HUES6 (cell line): ENCODE data around the gene FEM1B.

Experiments used
- H3K27ac ChIP-seq: 2 replicates; pipeline ENCODE4 v1.7.0; 2013; ENCODE audit warnings: low read depth, mild to moderate bottlenecking, low read length, inconsistent platforms
- H3K27me3 ChIP-seq: 2 replicates; pipeline ENCODE4 v1.6.1; 2013; ENCODE audit warnings: low read length; ENCODE audit not compliant: control insufficient read depth, insufficient read depth
- H3K36me3 ChIP-seq: 2 replicates; pipeline ENCODE4 v1.6.1; 2013; ENCODE audit warnings: low read length; ENCODE audit not compliant: control insufficient read depth, insufficient read depth
- H3K4me1 ChIP-seq: 2 replicates; pipeline ENCODE4 v1.6.1; 2013; ENCODE audit warnings: low read length; ENCODE audit not compliant: control insufficient read depth, insufficient read depth
- H3K4me3 ChIP-seq: 2 replicates; pipeline ENCODE4 v1.5.1; 2013; ENCODE audit warnings: low read depth, low read length
- H3K9ac ChIP-seq: one replicate; pipeline ENCODE4 v1.6.1; 2013; ENCODE audit warnings: mild to moderate bottlenecking, low read length
- H3K9me3 ChIP-seq: 2 replicates; pipeline ENCODE4 v1.6.1; 2013; ENCODE audit warnings: low read depth, low read length; ENCODE audit not compliant: control insufficient read depth, insufficient read depth

The FEM1B gene

DNA sequence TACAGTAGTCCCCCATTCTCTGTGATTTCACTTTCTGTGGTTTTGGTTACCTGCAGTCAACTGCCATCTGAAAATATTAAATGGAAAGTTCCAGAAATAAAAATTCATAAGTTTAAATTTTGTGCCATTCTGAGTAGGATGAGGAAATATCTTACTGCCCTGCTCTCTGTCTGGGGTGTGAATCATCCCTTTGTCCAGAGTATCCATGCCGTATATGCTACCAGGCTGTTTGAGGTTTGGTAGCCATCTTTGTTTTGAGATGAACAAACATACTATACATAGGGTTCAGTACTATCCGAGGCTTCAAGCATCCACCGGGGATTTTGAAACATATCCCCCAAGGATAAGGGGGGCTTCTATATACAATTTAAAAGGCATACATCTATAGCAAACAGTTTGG is 16.3 kb upstream of the FEM1B start:
- Histone ChIP-seq H3K4me3 (no peak overlapping the region), H3K27ac (no peak overlapping the region), H3K9me3 (no peaks in the 10 kb centered on the region), H3K36me3 (no peaks in the 10 kb centered on the region), H3K27me3 (no peaks in the 10 kb centered on the region), H3K9ac (no peak overlapping the region), H3K4me1 (peaks cover 51% of the 10 kb centered on the region)

- Histone ChIP-seq H3K27ac (no peak overlapping the region), H3K27me3 (no peaks in the 10 kb centered on the region), H3K36me3 (no peaks in the 10 kb centered on the region), H3K4me3 (no peak overlapping the region), H3K9ac (no peak overlapping the region), H3K4me1 (peaks cover 45% of the 10 kb centered on the region), H3K9me3 (no peaks in the 10 kb centered on the region)
These were observed 15.6 kb upstream of the FEM1B start for GRCh38 chr15:68261980-68262379.

GRCh38 chr15:68262514-68263356 is 14.8 kb upstream of the FEM1B start:
- H3K27me3 ChIP-seq, result no peaks in the 10 kb centered on the region
- peaks cover 40% of the 10 kb centered on the region for H3K4me1 ChIP-seq
- H3K9me3 ChIP-seq, result no peaks in the 10 kb centered on the region
- H3K36me3 ChIP-seq, result no peaks in the 10 kb centered on the region
- no peak overlapping the region for H3K9ac ChIP-seq
- H3K27ac ChIP-seq, result peak overlapping the region; percentile 23; the same call in 1 of the 2 replicates
- H3K4me3 ChIP-seq, result no peak overlapping the region

- H3K27ac ChIP-seq, result no peak overlapping the region
- peaks cover 36% of the 10 kb centered on the region for H3K4me1 ChIP-seq
- no peaks in the 10 kb centered on the region for H3K36me3 ChIP-seq
- H3K4me3 ChIP-seq, result no peak overlapping the region
- H3K9ac ChIP-seq, result no peak overlapping the region
- H3K27me3 ChIP-seq, result no peaks in the 10 kb centered on the region
- no peaks in the 10 kb centered on the region for H3K9me3 ChIP-seq
These were observed 13.3 kb upstream of the FEM1B start for GRCh38 chr15:68264282-68264681.

GRCh38 chr15:68265081-68265480 is 12.5 kb upstream of the FEM1B start:
- Histone ChIP-seq H3K4me1 (peaks cover 36% of the 10 kb centered on the region), H3K4me3 (no peak overlapping the region), H3K36me3 (no peaks in the 10 kb centered on the region), H3K9me3 (no peaks in the 10 kb centered on the region), H3K27me3 (no peaks in the 10 kb centered on the region), H3K9ac (no peak overlapping the region), H3K27ac (no peak overlapping the region)

DNA sequence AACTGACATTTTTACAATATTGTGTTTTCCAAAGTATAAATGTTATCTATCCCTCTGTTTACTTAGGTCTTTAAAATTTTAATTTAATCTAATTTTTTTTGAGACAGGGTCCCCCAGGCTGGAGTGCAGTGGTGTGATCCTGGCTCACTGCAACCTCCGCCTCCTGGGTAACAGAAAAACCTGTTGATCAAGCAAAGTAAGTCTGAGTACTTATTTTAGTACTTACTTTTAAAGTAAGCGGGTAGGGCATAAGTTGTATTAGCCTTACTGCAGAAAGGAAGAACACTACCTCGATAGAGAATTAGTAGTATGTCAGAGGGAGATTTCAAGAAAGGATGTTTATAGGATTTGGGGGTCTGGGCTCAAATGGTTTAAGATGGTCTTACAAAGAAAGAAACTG is 11.9 kb upstream of the FEM1B start:
- H3K9me3 ChIP-seq, result no peaks in the 10 kb centered on the region
- no peak overlapping the region for H3K9ac ChIP-seq
- no peaks in the 10 kb centered on the region for H3K36me3 ChIP-seq
- no peak overlapping the region for H3K4me3 ChIP-seq
- H3K4me1 ChIP-seq, result peaks cover 36% of the 10 kb centered on the region
- no peak overlapping the region for H3K27ac ChIP-seq
- no peaks in the 10 kb centered on the region for H3K27me3 ChIP-seq

- H3K9ac ChIP-seq, result no peak overlapping the region
- H3K4me3 ChIP-seq, result no peak overlapping the region
- H3K9me3 ChIP-seq, result no peaks in the 10 kb centered on the region
- no peaks in the 10 kb centered on the region for H3K27me3 ChIP-seq
- no peaks in the 10 kb centered on the region for H3K36me3 ChIP-seq
- peaks cover 41% of the 10 kb centered on the region for H3K4me1 ChIP-seq
- no peak overlapping the region for H3K27ac ChIP-seq
These were observed 9.1 kb upstream of the FEM1B start for GRCh38 chr15:68268405-68268804.

GRCh38 chr15:68271854-68272471 is 5.6 kb upstream of the FEM1B start:
- Histone ChIP-seq H3K4me1 (peaks cover 23% of the 10 kb centered on the region), H3K27ac (no peak overlapping the region), H3K27me3 (no peaks in the 10 kb centered on the region), H3K36me3 (no peaks in the 10 kb centered on the region), H3K4me3 (no peak overlapping the region), H3K9ac (peak overlapping the region; percentile 2), H3K9me3 (no peaks in the 10 kb centered on the region)

GRCh38 chr15:68272721-68273271 is 4.7 kb upstream of the FEM1B start:
- Histone ChIP-seq H3K9me3 (no peaks in the 10 kb centered on the region), H3K4me1 (peaks cover 24% of the 10 kb centered on the region), H3K27me3 (no peaks in the 10 kb centered on the region), H3K9ac (no peak overlapping the region), H3K36me3 (no peaks in the 10 kb centered on the region), H3K4me3 (no peak overlapping the region), H3K27ac (no peak overlapping the region)

DNA sequence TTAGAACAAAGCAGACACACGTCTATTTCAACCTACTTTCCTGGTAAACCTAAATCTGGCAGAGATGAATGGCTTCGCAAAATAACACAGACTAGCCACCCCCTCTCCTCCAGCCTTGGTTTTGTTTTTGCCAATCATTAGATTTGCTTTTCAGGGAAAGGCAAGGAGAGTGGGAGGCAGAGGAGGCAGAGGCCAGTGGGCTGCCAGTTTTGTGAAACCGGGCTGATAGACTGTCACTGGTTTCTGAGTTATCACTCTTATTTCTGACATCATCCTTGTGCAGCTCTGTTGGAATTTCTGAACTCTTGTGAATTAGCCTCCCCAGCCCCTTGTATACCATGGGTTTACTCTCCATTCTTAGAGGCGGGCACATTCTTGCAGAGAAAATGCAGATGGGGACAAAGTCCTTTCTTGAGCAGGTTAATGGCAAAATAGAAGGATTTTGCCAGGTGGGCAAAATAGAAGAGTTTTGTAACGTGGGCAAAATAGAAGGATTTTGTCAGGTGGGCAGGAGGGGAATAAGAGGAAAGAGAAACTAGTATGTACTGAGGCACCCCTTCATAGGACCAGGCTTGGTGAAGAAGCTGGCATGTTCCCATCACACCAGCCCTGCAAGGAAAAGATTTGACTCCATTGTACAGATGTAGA is 3.2 kb upstream of the FEM1B start:
- Histone ChIP-seq H3K27me3 (no peaks in the 10 kb centered on the region), H3K27ac (no peak overlapping the region), H3K9ac (no peak overlapping the region), H3K36me3 (peaks cover 4% of the 10 kb centered on the region; the same call in 1 of the 2 replicates), H3K9me3 (no peaks in the 10 kb centered on the region), H3K4me3 (no peak overlapping the region), H3K4me1 (peaks cover 24% of the 10 kb centered on the region)
